KBM-7 (cell line): ENCODE data around the gene NR3C1.
A peak's percentile ranks its signal among the peaks of the same experiment; 100 is the strongest.

Source experiments
- DNase-seq: peaks from one replicate; pipeline ENCODE4 v3.0.0-alpha.2; 2015
- in situ Hi-C: fragments of 300-500 bp; cut with MboI; formaldehyde crosslinking; loops from 2 replicates; pipeline ENCODE4 v1.14.3; 2020; ENCODE audit warnings: low sequenced_read_pairs, low pct_unique_long_range_greater_than_20kb, mixed read lengths

NR3C1 gene

DNA sequence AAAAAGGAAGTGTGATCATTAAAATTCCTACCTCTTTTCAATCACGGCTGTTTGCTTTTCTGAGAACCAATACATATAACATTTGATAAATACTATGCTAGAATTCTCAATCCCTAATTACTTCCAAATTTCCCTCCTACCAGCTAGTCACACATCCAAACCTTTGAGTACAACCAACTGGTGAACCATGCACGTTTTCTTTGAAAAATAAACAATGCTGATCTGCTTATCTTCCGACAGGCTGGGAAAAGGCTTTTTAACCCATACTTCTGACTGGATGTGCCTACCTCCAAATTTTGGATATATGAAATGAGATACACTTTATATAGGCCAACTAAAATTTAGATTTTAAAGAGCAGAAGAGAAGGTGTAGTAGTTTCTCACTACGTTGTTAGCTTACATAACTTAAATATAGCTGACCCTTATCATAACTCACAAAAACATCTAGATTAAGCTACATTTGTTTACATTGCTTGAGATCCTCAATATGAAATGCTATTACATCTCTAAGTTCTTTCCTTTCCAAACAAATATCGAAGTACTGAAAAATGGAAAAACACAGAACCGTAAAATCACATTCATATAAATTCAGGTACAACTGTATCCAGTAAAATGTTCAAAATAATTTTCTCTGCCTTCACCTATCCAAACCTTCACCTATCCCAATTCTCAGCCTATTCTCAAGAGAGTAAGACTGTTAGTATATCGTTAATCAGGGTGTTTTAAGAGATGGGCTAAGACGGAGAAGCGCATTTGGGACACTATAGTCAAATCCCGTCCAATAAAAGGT is 2.1 kb downstream of the NR3C1 start:
- DNase-seq = no peak
- in situ Hi-C loops = no loop called here

- DNase-seq = no peak
- in situ Hi-C loops = no loop called here
These were observed 2.8 kb downstream of the NR3C1 start for GRCh38 chr5:143400541-143401226.

DNA sequence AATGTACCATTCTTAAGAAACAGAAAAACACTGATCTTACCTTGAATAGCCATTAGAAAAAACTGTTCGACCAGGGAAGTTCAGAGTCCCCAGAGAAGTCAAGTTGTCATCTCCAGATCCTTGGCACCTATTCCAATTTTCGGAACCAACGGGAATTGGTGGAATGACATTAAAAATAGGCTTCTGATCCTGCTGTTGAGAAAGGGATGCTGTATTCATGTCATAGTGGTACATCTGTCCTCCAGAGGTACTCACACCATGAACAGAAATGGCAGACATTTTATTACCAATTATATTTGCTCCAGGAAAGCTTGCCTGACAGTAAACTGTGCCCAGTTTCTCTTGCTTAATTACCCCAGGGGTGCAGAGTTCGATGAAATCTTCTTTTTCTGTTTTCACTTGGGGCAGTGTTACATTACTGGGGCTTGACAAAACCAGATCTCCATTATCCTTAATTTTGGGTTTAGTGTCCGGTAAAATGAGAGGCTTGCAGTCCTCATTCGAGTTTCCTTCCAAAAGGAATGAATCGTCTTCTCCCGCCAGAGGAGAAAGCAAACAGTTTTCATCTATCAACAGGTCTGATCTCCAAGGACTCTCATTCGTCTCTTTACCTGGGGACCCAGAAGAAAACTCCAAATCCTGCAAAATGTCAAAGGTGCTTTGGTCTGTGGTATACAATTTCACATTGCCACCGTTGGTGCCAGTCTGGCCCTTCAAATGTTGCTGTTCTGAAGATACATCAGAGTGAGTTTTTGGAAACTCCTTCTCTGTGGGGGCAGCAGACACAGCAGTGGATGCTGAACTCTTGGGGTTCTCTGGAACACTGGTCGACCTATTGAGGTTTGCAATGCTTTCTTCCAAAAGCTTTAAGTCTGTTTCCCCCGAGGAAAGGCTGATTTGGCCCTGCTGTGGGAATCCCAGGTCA is 3.6 kb downstream of the NR3C1 start:
- DNase-seq = no peak
- in situ Hi-C loops = no loop called here

DNA sequence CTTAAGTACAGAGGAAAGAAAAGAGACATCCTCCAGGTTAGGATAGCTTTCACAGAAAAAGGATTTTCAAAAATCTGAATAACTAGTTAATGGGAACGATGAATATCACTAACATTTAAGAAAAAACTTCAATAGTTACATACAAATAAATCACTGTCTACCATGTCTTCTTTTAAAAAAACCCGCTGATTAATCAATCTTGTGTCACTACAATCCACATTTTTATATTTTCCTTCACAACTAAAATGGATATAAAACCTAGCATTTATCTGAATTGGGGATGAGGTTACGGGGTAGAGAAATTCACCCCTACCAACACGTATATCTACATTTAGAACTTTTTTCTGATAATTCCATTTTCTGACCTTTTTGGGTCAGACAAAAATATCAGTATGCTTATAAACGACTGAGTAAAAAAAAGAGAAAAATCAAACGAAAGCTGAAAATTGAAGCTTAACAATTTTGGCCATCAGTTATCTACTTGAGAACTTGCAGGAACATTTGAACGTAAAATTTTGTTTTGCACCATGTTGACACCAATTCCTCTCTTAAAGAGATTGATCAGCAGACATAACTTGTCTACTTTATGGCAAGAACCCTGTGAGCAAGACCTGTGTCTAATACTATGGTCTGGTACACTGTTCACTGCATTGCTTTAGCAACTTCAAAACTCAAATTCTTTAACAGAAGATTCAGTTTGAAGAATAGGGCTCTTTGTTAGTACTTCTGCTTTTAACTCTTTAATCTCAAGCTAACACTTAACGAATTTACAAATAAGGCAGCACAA is 4.8 kb downstream of the NR3C1 start:
- in situ Hi-C loops = no loop called here
- DNase-seq = no peak

DNA sequence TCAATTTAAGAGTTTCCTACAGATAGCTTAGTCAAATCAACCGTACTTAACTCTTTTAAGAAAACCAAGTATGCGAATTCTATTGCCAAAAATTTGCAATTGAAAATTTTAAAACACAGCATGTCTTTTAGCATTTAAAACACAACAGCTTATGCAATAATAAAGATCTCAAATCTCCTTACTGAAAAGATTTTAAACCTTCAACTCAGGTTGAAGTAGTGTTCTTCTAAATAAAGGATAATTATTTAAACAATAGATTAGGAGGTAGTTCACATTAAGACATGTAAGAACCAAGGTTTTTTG is 5.5 kb downstream of the NR3C1 start:
- no peak for DNase-seq
- in situ Hi-C loops = no loop called here

DNA sequence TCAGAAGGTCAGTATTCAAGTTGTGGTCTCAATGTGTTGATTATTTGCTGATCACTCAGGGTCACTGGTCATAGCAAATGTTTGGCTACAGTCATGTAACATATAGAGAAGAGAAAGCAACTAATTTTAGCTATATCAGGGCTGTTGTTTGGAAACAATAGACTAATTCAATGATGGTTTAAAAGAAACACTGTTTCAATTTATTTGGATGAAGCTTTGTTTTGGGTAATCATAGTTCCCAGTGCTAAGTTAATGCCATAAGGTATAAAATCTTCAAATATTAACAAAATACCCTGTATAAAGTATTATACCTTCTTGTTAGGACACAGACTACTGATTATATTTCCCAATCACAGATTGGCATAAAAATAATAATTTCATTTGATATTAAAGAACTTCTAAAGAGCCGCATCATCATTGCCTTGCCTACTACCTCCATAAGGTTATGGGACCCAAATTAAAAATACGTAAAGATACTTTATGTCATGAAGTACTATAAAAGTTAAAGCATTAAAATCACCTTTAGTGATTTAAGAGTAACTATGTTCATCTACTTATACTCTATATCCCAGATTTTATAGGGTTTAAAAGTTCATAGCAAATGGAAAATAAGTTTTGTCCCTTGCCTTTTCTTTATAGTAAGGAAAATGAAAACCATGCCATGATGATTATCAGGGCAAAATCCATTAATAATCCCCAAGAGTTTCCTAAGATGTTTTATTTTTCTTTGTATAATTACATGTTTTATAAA is 6.0 kb downstream of the NR3C1 start:
- in situ Hi-C loops = no loop called here
- no peak for DNase-seq

DNA sequence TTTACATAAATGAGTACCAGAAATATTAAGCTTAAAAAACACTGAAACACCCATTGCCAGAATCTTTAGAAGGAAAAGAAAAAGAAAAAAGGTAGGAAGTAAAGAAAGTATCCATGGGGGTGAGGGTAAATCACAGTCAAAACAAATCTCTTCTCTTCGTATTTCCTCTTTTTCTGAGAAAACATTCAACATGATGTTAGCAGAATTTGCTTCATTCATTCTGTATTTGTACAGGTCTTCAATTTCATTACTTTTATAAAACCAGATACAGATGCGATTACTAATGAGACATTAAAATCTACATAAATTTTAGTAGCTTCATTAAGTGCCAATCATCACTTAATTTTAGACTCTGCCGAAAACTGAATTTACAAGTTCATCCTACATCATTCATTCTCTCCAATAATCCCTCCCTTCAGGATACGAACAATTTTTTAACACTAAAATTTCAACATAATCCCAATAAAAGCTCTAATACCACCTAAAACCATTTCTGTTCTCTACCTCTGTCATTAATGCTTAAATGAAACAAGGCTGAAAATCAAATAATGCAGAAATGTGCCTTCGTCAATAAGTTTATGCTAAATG is 7.0 kb downstream of the NR3C1 start:
- in situ Hi-C loops = no loop called here
- DNase-seq = no peak

DNA sequence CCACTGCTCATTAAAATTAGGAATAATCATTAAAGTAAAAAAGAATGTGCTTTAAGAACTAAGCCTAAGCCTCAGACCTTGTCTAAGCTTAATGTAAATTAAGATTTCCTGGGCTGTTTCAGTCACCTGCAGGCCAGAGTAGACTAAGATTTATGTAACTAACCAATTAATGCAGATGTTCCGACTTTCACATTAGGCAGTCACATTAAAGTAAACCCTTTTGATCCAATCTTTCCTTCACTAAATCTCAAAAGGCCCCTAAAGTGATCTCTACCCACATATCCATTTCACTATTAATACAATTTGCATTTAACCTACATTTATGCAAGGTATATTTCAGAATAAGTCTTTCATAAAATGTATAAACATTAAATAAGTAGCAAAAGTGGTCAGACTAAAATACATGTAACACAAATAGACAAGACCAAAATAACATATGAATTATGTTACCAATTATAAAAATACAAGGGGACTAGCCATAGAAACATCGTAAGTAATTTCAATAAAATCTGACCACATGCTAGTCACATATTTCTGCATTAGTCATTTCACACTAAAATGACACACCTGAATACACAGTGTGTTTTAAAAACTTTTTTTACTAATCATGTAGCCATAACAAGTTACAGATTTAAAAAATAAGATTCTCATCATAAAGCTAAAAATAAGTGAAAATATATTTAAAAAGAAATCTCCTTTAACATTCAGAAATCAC is 7.7 kb downstream of the NR3C1 start:
- DNase-seq = no peak
- in situ Hi-C loops = no loop called here

DNA sequence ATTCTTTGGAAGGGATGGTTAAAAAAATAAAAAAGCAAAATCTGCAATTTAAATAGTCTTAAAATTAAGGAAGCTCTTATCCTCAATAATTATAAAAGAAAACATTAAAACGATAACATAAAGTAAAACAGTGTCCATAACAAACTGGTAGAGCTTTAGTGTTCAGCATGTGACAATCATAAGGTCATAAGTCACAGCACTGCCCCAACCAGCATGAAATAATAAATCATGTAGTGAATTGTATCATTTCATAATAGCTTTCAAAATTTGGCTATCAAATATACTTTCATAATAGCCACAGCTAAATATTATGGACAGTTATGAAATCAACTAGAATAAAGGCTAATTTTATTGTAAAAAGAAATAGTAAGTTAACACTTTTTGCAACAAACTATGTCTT is 10.0 kb downstream of the NR3C1 start:
- DNase-seq = no peak
- in situ Hi-C loops = no loop called here

DNA sequence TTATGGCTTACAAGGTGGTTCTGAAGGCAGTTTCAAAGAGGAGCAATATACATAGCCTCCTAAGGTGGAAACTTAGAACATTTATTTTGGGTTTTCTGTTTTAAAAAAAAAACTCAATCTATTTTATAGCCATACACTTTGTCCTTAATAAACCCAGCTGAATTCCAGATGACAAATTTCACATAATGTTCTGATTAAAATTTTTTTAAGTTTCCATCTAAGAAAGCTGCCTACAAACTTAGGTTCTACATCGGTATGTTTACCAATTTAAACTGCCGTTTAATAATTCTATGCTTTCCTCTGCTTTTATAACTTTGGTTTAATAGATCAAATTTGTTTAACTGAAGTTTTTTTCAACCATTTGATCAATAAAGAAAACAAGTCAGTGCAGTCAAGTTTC is 12.5 kb downstream of the NR3C1 start:
- no peak for DNase-seq
- in situ Hi-C loops = no loop called here

DNA sequence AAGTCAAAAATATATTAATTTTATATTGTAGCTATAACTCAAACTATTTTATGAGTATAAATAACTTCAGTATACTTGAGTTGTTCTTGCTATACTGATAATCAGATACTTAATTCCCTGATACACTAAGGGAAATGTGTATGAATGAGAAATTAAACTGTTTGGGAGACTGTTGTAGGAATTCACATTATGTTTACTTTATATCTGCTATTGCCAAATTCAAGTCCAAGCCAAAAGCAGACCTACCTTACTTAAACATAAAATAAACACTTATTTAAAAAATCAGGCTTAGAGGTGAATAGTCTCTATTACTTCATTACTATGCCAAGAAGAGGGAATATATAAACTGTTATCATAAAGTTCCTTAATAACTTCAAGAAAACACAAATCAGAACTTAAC is 13.2 kb downstream of the NR3C1 start:
- in situ Hi-C loops = no loop called here
- DNase-seq = no peak

DNA sequence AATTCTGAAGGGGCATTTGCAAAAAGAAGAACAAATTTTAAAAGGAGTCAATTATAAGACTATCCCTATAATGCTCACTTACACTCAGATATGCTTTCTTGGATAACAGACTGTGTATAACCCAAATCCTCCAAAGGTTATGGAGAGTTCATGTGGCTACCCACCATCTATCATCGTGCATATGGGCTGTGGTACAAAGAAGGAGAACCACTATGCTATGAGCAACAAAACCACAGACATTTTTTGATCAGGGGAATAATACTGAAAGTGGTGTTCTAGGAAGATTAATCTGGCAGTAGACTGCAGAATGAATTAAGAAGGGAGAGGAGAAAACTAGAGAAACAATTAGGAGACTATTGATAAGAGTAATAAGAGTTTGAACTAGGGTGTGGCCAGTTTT is 16.8 kb downstream of the NR3C1 start:
- in situ Hi-C loops = no loop called here
- DNase-seq = no peak

GRCh38 chr5:143384865-143385657 is 18.4 kb downstream of the NR3C1 start:
- no peak for DNase-seq
- in situ Hi-C loops = no loop called here

DNA sequence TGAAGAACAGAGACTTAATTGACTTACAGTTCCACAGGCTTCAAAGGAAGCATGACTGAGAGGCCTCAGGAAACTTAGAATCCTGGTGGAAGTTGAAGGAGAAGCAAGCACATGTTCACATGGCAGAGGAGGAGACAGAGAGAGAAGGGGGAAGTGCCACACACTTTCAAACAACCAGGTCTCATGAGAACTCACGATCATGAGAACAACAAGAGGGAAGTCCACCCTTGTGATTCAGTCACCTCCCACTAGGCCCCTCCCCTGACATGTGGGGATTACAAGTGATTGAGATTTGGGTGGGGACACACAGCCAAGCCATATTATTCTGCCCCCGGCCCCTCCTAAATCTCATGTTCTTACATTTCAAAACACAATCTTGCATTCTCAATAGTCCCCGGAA is 19.5 kb downstream of the NR3C1 start:
- in situ Hi-C loops = no loop called here
- peak; percentile 44 for DNase-seq

DNA sequence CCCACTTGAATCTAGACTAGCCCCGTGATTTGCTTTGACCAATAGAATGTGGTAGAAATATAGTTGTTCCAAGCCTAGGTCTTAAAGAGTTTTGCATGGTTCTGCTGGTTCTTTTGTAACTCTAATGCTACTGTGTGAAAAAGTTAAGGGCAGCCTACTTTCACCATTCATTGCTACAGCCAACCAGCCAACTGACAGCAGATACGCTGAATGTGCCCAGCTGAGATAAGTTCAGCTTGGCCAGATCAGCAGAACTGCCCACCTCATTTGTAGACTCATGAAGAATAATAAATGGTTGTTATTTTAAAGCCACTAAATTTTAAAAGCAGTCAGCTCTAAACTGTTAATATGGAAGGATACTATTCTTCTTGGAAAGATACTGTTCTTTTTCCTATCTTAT is 23.9 kb downstream of the NR3C1 start:
- no peak for DNase-seq
- in situ Hi-C loops = no loop called here

GRCh38 chr5:143376911-143377813 is 26.3 kb downstream of the NR3C1 start:
- no peak for DNase-seq
- in situ Hi-C loops = no loop called here
